ENCODE results near the gene ZNF710. TPM values are rescaled to one million over a fixed set of nuclear protein-coding genes. Genes with fewer than 3 reads are reported as not detected.
A peak's percentile ranks its signal among the peaks of the same experiment; 100 is the strongest.

ZNF710 gene
- total and polyA plus RNA-seq, 7 experiments from 2014 or later, result 0.77 to 28.8 (median 19.1) TPM

DNA sequence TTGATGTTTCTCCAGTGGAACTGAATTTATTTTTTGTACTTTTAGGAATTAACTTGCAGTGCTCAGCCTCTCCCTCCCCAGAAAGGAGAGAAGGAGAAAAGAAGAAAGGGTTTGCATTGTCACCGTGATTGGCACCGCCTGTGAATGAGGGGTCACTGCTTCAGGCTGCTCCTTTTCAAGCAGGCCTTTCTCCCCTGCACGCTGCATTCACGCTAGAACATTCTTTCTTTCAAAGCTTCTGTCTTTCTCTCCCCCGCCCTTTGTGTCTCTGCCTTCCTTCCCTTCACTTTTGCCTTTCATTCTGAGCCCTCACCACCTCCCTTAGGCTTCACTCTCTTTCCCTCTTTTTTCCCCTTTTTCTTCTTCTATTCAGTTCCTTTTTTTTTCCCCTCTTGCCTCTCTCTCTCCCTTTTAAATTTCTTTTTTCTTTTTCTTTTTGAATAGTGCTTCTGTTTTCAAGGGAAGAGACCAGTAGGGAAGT is 42.4 kb downstream of the ZNF710 start:
- H3K9me3 Mint-ChIP-seq, result no peaks in the 10 kb centered on the region
- no peaks in the 10 kb centered on the region for H3K36me3 ChIP-seq (ENCODE audit: control insufficient read depth in 2 of 3, insufficient read depth in 3 of 3, low read length in 3 of 3)
- ATAC-seq, result no peak
- ChIA-PET POLR2A (no interaction called here), CTCF (no interaction called here)
- H3K27ac ChIP-seq (ENCODE audit: low read depth, low read length), result no peak overlapping the region
- intact Hi-C loops (cut with micrococcal nuclease), result no loop called here
- peaks cover 0 to 4% (median 0%) of the 10 kb centered on the region in 5 donors for H3K36me3 Mint-ChIP-seq
- no peaks in the 10 kb centered on the region for H3K27me3 ChIP-seq (ENCODE audit: control insufficient read depth in 2 of 2, insufficient read depth in 2 of 2, low read length in 2 of 2)
- H3K27ac Mint-ChIP-seq, result peak overlapping the region in 1 of 9 donors; percentile 35
- no peaks in the 10 kb centered on the region for H3K4me1 ChIP-seq (ENCODE audit: control insufficient read depth in 2 of 2, insufficient read depth in 2 of 2, low read length in 2 of 2)
- no peak overlapping the region for H3K4me3 ChIP-seq (ENCODE audit: low read length)
- H3K27me3 Mint-ChIP-seq, result no peaks in the 10 kb centered on the region
- no peak for DNase-seq
- no peak overlapping the region for H3K4me3 Mint-ChIP-seq
- peaks cover 14 to 50% (median 25%) of the 10 kb centered on the region in 7 donors for H3K4me1 Mint-ChIP-seq
- H3K9me3 ChIP-seq (ENCODE audit: control insufficient read depth in 2 of 3, low read length in 3 of 3), result no peaks in the 10 kb centered on the region

DNA sequence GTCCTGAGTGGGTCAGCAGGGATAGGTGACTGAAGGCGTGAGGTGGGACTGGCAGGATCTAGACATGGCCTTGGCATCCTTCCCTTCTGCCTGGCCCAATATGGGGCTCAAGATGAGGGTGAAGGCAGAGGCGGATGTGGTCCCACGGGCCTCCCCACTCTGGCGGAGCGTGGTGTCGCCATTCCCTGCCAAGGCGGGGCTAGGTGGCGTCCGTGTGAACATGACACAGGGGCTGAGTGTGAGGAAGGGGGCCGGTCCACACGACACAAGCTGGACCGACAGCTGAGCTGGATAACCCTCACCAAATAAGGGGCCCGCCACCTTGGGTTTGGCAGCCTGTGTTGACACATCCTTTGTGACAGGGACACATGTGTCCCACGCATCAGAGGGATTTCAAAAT is 43.1 kb downstream of the ZNF710 start:
- H3K36me3 Mint-ChIP-seq, result peaks cover 0 to 4% (median 0%) of the 10 kb centered on the region in 5 donors
- intact Hi-C loops (cut with micrococcal nuclease), result no loop called here
- H3K4me1 Mint-ChIP-seq, result peaks cover 12 to 47% (median 19%) of the 10 kb centered on the region in 7 donors
- ChIA-PET CTCF (no interaction called here), POLR2A (no interaction called here)
- no peaks in the 10 kb centered on the region for H3K9me3 Mint-ChIP-seq
- no peaks in the 10 kb centered on the region for H3K36me3 ChIP-seq (ENCODE audit: control insufficient read depth in 2 of 3, insufficient read depth in 3 of 3, low read length in 3 of 3)
- ATAC-seq (no peak), DNase-seq (no peak)
- H3K27ac Mint-ChIP-seq, result no peak overlapping the region
- no peaks in the 10 kb centered on the region for H3K9me3 ChIP-seq (ENCODE audit: control insufficient read depth in 2 of 3, low read length in 3 of 3)
- no peaks in the 10 kb centered on the region for H3K27me3 Mint-ChIP-seq
- H3K27me3 ChIP-seq (ENCODE audit: control insufficient read depth in 2 of 2, insufficient read depth in 2 of 2, low read length in 2 of 2), result no peaks in the 10 kb centered on the region
- H3K4me1 ChIP-seq (ENCODE audit: control insufficient read depth in 2 of 2, insufficient read depth in 2 of 2, low read length in 2 of 2), result no peaks in the 10 kb centered on the region
- no peak overlapping the region for H3K27ac ChIP-seq (ENCODE audit: low read depth, low read length)
- H3K4me3 Mint-ChIP-seq, result no peak overlapping the region
- no peak overlapping the region for H3K4me3 ChIP-seq (ENCODE audit: low read length)

DNA sequence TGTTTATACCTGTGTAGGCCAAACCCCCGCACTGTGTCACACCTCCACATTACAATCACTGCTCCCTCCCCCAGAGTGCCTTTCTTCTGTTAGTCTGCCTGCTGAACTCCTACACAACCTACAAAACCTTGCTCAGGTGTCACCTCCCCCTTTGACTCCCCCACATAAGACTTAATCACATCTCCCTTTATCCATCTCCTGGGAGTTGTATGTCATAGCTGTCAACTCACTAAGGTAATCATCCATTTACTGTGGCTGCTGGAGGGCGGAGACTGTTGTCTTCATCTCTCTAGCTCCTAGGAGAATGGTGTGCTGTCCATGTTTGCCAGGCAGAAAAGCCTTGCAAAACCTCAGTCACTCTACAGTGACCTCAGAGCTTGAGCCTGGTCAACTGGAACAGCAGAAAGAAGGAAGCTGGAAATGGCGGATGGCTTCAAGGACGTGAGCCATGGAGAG is 43.8 kb downstream of the ZNF710 start:
- ChIA-PET POLR2A (interaction anchor here (0.9 kb wide), 1 partner anchor 29 kb away, joined by 3 read pairs; no protein-coding TSS in a partner anchor), CTCF (no interaction called here)
- H3K27me3 ChIP-seq (ENCODE audit: control insufficient read depth in 2 of 2, insufficient read depth in 2 of 2, low read length in 2 of 2), result no peaks in the 10 kb centered on the region
- no peak overlapping the region for H3K4me3 ChIP-seq (ENCODE audit: low read length)
- ATAC-seq (no peak), DNase-seq (no peak)
- Mint-ChIP-seq H3K27ac (peak overlapping the region in 1 of 9 donors; percentile 36), H3K36me3 (peaks cover 0 to 7% (median 0%) of the 10 kb centered on the region in 5 donors), H3K4me3 (no peak overlapping the region), H3K4me1 (peaks cover 12 to 45% (median 22%) of the 10 kb centered on the region in 7 donors), H3K27me3 (no peaks in the 10 kb centered on the region), H3K9me3 (no peaks in the 10 kb centered on the region)
- H3K27ac ChIP-seq (ENCODE audit: low read depth, low read length), result no peak overlapping the region
- H3K36me3 ChIP-seq (ENCODE audit: control insufficient read depth in 2 of 3, insufficient read depth in 3 of 3, low read length in 3 of 3), result no peaks in the 10 kb centered on the region
- no peaks in the 10 kb centered on the region for H3K9me3 ChIP-seq (ENCODE audit: control insufficient read depth in 2 of 3, low read length in 3 of 3)
- intact Hi-C loops (cut with micrococcal nuclease), result no loop called here
- H3K4me1 ChIP-seq (ENCODE audit: control insufficient read depth in 2 of 2, insufficient read depth in 2 of 2, low read length in 2 of 2), result no peaks in the 10 kb centered on the region

DNA sequence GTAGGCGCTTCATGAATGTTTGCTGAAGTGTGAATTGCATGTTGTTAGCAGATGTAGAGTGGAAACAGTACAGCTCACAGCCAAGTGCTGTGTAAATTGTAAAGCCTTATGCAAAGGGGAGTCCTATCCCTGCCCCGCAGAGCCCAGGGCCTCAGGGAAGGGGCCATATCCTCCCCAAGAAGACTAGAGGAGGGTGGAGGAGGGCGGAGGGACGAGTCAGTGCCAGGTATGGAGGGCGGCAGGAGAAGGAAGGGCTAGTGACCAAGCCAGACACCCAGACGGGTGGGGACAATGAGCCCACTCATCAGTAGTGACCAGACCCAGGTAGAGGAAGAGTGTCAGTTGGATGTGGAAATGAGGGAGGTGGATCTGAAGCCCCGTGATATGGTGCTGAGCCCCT is 45.2 kb downstream of the ZNF710 start:
- DNase-seq (no peak), ATAC-seq (no peak)
- Histone ChIP-seq H3K27me3 (ENCODE audit: control insufficient read depth in 2 of 2, insufficient read depth in 2 of 2, low read length in 2 of 2) (no peaks in the 10 kb centered on the region), H3K36me3 (ENCODE audit: control insufficient read depth in 2 of 3, insufficient read depth in 3 of 3, low read length in 3 of 3) (no peaks in the 10 kb centered on the region), H3K27ac (ENCODE audit: low read depth, low read length) (no peak overlapping the region), H3K4me1 (ENCODE audit: control insufficient read depth in 2 of 2, insufficient read depth in 2 of 2, low read length in 2 of 2) (no peaks in the 10 kb centered on the region), H3K9me3 (ENCODE audit: control insufficient read depth in 2 of 3, low read length in 3 of 3) (no peaks in the 10 kb centered on the region), H3K4me3 (ENCODE audit: low read length) (no peak overlapping the region)
- Mint-ChIP-seq H3K27me3 (no peaks in the 10 kb centered on the region), H3K4me3 (no peak overlapping the region), H3K9me3 (no peaks in the 10 kb centered on the region), H3K36me3 (peaks cover 0 to 7% (median 0%) of the 10 kb centered on the region in 5 donors), H3K27ac (peak overlapping the region in 3 of 9 donors; percentile 22 to 72 (median 41)), H3K4me1 (peaks cover 3 to 37% (median 18%) of the 10 kb centered on the region in 7 donors)
- intact Hi-C loops (cut with micrococcal nuclease), result no loop called here
- CTCF ChIA-PET, result no interaction called here
- POLR2A ChIA-PET, result no interaction called here

DNA sequence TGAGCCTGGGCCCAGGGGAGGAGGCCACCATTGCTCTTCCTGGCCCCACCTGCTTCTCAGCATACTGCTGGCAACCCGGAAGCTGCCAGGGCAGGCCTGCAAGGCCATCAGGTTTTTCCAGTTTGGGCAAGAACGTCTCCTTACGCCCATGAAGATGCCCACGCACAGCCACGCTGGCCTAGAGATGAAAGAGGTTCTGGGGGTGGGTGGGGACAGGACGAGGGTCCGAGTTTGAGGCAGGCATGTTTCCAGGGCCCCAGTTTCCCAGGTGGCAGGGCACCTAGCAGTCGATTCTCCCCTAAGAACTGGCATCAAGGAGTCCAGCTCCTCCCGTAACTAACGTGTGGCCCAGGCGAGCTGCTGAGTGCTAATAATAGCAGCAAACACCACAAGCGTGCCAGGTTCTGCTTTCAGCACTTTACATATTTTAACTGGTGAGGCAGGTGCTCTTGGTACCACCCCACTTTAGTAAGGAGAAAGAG is 45.8 kb downstream of the ZNF710 start:
- DNase-seq, result no peak
- H3K27me3 Mint-ChIP-seq, result no peaks in the 10 kb centered on the region
- CTCF ChIA-PET, result no interaction called here
- no peaks in the 10 kb centered on the region for H3K4me1 ChIP-seq (ENCODE audit: control insufficient read depth in 2 of 2, insufficient read depth in 2 of 2, low read length in 2 of 2)
- H3K4me3 Mint-ChIP-seq, result no peak overlapping the region
- H3K36me3 Mint-ChIP-seq, result peaks cover 0 to 7% (median 0%) of the 10 kb centered on the region in 5 donors
- H3K36me3 ChIP-seq (ENCODE audit: control insufficient read depth in 2 of 3, insufficient read depth in 3 of 3, low read length in 3 of 3), result no peaks in the 10 kb centered on the region
- no peaks in the 10 kb centered on the region for H3K9me3 ChIP-seq (ENCODE audit: control insufficient read depth in 2 of 3, low read length in 3 of 3)
- no peak overlapping the region for H3K4me3 ChIP-seq (ENCODE audit: low read length)
- ATAC-seq, result peak; percentile 49
- no peaks in the 10 kb centered on the region for H3K27me3 ChIP-seq (ENCODE audit: control insufficient read depth in 2 of 2, insufficient read depth in 2 of 2, low read length in 2 of 2)
- no peaks in the 10 kb centered on the region for H3K9me3 Mint-ChIP-seq
- H3K27ac ChIP-seq (ENCODE audit: low read depth, low read length), result no peak overlapping the region
- peaks cover 4 to 38% (median 18%) of the 10 kb centered on the region in 7 donors for H3K4me1 Mint-ChIP-seq
- intact Hi-C loops (cut with micrococcal nuclease), result no loop called here
- POLR2A ChIA-PET, result no interaction called here
- H3K27ac Mint-ChIP-seq, result peak overlapping the region in 1 of 9 donors; percentile 25

DNA sequence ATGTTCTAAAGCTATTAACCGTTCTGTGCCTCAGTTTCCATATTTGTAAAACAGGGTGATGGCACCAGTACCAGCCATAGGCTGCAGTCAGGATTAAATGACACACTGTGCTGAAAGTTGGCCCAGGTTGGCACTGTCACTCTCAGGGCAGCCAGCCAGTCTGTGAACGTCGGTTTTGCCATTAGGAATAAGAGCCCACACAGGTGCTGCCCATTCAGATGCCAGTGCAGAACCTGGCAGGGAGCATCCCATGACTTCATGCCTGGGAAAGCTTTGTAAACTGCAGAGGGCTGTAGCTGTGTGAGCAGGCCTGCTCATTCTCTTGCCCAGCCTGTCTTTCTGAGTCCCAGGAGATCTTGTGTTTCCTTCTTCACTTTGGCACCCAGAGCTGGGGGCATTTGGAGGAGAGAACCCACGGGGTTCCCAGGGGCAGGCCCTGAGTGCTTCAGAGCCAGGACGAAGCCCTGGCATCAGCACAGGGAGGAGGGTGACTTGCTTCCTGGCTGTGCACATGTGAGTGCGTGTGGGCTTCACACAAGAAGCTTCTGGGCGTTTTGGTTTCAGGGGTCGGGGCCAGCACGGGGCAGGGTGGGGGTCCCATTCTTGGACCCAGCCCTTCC is 46.9 kb downstream of the ZNF710 start:
- intact Hi-C loops (cut with micrococcal nuclease), result no loop called here
- CTCF ChIA-PET, result interaction anchor here (0.9 kb wide), 1 partner anchor 150 kb away, joined by 3 read pairs; no protein-coding TSS in a partner anchor

DNA sequence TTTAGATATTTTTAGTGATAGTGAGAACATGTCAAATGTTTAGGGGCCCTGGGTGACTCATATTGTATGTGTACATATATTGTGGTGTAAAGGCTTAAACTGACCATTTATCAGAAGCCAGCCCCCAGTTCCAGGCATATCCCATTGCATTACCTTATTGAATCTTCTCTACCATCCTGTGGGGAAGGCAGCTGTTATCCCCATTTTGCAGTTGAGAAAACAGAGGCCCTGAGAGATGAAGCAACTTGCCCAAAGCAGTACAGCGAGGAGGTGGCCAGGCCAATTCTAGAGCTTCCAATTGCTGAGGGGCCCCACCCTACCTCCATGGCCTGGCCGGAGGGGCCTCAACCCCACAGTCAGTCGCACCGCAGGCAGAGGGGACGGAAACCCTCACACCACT is 47.9 kb downstream of the ZNF710 start:
- H3K9me3 Mint-ChIP-seq, result no peaks in the 10 kb centered on the region
- no peaks in the 10 kb centered on the region for H3K27me3 Mint-ChIP-seq
- DNase-seq (no peak), ATAC-seq (no peak)
- H3K36me3 ChIP-seq (ENCODE audit: control insufficient read depth in 2 of 3, insufficient read depth in 3 of 3, low read length in 3 of 3), result no peaks in the 10 kb centered on the region
- no peak overlapping the region for H3K4me3 Mint-ChIP-seq
- H3K36me3 Mint-ChIP-seq, result peaks cover 0 to 7% (median 0%) of the 10 kb centered on the region in 5 donors
- H3K4me3 ChIP-seq (ENCODE audit: low read length), result no peak overlapping the region
- H3K9me3 ChIP-seq (ENCODE audit: control insufficient read depth in 2 of 3, low read length in 3 of 3), result no peaks in the 10 kb centered on the region
- ChIA-PET POLR2A (no interaction called here), CTCF (interaction anchor here (0.9 kb wide), 1 partner anchor 151 kb away, joined by 3 read pairs; no protein-coding TSS in a partner anchor)
- H3K4me1 ChIP-seq (ENCODE audit: control insufficient read depth in 2 of 2, insufficient read depth in 2 of 2, low read length in 2 of 2), result no peaks in the 10 kb centered on the region
- H3K27me3 ChIP-seq (ENCODE audit: control insufficient read depth in 2 of 2, insufficient read depth in 2 of 2, low read length in 2 of 2), result no peaks in the 10 kb centered on the region
- H3K27ac Mint-ChIP-seq, result peak overlapping the region in 1 of 9 donors; percentile 51
- H3K27ac ChIP-seq (ENCODE audit: low read depth, low read length), result no peak overlapping the region
- intact Hi-C loops (cut with micrococcal nuclease), result no loop called here
- H3K4me1 Mint-ChIP-seq, result peaks cover 10 to 45% (median 24%) of the 10 kb centered on the region in 7 donors

More for the DNA sequence above, 46.9 kb downstream of the ZNF710 start:
- Histone ChIP-seq H3K4me1 (ENCODE audit: control insufficient read depth in 2 of 2, insufficient read depth in 2 of 2, low read length in 2 of 2) (no peaks in the 10 kb centered on the region), H3K4me3 (ENCODE audit: low read length) (no peak overlapping the region), H3K9me3 (ENCODE audit: control insufficient read depth in 2 of 3, low read length in 3 of 3) (no peaks in the 10 kb centered on the region), H3K27me3 (ENCODE audit: control insufficient read depth in 2 of 2, insufficient read depth in 2 of 2, low read length in 2 of 2) (no peaks in the 10 kb centered on the region), H3K36me3 (ENCODE audit: control insufficient read depth in 2 of 3, insufficient read depth in 3 of 3, low read length in 3 of 3) (no peaks in the 10 kb centered on the region), H3K27ac (ENCODE audit: low read depth, low read length) (no peak overlapping the region)
- no peak overlapping the region for H3K4me3 Mint-ChIP-seq
- peak overlapping the region in 1 of 9 donors; percentile 41 for H3K27ac Mint-ChIP-seq
- H3K27me3 Mint-ChIP-seq, result no peaks in the 10 kb centered on the region
- peaks cover 8 to 47% (median 24%) of the 10 kb centered on the region in 7 donors for H3K4me1 Mint-ChIP-seq
- peaks cover 0 to 7% (median 0%) of the 10 kb centered on the region in 5 donors for H3K36me3 Mint-ChIP-seq
- POLR2A ChIA-PET, result no interaction called here
- DNase-seq (no peak), ATAC-seq (no peak)
- no peaks in the 10 kb centered on the region for H3K9me3 Mint-ChIP-seq

All from naive thymus-derived CD4-positive, alpha-beta T cell (primary cell).